Breast epithelium (tissue), 3 donors: ENCODE results near the gene BACH2.

ENCODE experiments used
- CTCF ChIP-seq, 3 donors: fragments of 450-650 bp; IDR thresholded peaks; one replicate each; pipeline ENCODE4 v1.5.1; 2016 to 2017; ENCODE audit warnings: antibody characterized with exemption in 3 of 3, mild to moderate bottlenecking in 3 of 3, moderate library complexity in 3 of 3
- POLR2A ChIP-seq: fragments of 450-650 bp; IDR thresholded peaks from one replicate; pipeline ENCODE4 v1.6.1; 2016; ENCODE audit warnings: antibody characterized with exemption, mild to moderate bottlenecking, moderate library complexity
- POLR2AphosphoS5 ChIP-seq, 3 donors: sonication (generic); formaldehyde crosslinking; IDR thresholded peaks; one replicate each; pipeline ENCODE4 v1.6.1; 2017; ENCODE audit warnings: antibody characterized with exemption in 3 of 3

GRCh38 chr6:90107771-90108282 is 188.8 kb downstream of the BACH2 start:
- TF ChIP-seq CTCF (IDR thresholded peaks at IDR 0.05) (no peak), POLR2AphosphoS5 (IDR thresholded peaks at IDR 0.05) (no peak), POLR2A (no peak)
